ENCODE results near the gene TAF6. TPM values are rescaled to one million over a fixed set of nuclear protein-coding genes. Genes with fewer than 3 reads are reported as not detected.
"Not testable (repeated sequence)": the region's sequence is repeated elsewhere in the genome, so short reads cannot be mapped to it uniquely, and the experiment has no call there.

Gene TAF6
- total RNA-seq, 3 donors from 2014 or later: 67.3 to 74.2 (median 72.9) TPM

DNA sequence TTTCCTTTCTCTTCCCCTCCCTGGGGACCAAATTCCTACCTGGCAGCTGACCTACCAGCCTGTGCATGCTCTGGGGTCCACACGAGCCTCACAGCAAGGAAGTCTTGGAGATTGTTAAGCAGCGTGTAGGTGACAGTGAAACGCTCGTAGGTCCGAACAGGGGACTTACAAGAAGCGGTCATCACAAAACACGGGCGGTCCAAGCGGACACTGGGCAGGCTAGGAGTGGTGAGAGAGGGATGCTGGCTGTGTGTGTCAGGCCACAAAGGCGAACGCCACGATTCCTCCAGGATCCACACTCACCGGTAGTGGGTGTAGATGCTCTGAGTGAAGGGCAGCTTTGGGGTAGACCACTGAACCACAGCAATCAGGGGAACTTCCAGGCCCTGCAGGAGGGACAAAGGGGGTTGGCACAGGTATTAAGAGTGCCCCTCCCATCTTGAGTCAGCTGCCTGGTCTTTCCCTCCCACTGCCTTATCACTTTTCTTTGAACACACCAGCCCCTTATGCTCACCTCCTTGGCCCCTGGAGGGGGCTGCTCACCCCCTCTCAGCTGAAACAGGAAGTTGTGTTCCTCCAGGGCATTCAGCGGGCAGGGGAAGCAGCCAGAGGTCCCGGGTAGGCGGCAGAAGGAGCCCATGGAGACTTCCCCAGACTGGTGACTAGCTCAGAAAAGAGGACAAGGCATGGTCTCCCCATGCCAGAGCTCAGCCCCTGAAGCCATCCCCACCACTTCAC lies 37.3 kb upstream of the TAF6 start:
- Mint-ChIP-seq H3K36me3 (ENCODE audit: insufficient read depth) (peaks cover 19% of the 10 kb centered on the region), H3K4me3 (peak overlapping the region; percentile 84), H3K27me3 (ENCODE audit: low read depth) (no peaks in the 10 kb centered on the region), H3K4me1 (ENCODE audit: low read depth) (peaks cover 53% of the 10 kb centered on the region), H3K9me3 (no peaks in the 10 kb centered on the region)
- ATAC-seq: peak; percentile 16 to 25
- no peak for DNase-seq

DNA sequence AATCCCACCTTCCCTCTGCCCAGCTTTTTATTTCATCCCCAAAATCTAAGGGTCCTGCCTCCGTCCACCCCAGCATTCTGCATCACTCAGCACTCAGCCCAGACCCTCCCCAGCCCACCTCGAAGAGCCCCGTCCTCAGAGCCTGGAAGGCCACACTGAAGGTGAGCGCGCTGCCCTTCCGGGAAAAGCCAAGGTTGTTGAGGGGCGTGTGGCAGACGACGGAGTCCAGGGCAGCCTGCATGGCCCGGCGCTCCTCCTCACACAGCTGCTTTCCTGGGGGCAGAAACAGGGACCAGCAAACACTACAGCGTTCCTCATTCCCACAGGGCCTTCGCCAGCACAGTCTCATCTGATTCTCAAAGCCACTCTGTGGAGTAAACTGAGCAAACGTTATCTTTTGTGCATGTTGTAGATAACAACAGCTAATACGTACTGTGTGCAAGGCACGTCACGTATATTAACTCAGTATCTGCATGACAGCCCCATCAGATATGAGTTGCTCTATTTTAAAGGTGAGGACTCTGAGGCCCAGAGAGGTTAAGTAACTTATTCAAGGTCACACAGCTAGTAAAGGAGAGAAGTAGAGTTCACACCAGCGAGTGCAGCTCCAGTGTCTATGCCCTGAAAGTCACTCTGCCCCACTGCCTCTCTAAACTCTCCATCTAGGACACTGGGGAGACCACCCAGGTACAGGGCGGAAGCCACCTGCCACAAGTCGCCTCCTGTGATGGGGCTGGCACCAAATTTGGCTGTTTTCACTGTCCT lies 36.6 kb upstream of the TAF6 start:
- DNase-seq: no peak

DNA sequence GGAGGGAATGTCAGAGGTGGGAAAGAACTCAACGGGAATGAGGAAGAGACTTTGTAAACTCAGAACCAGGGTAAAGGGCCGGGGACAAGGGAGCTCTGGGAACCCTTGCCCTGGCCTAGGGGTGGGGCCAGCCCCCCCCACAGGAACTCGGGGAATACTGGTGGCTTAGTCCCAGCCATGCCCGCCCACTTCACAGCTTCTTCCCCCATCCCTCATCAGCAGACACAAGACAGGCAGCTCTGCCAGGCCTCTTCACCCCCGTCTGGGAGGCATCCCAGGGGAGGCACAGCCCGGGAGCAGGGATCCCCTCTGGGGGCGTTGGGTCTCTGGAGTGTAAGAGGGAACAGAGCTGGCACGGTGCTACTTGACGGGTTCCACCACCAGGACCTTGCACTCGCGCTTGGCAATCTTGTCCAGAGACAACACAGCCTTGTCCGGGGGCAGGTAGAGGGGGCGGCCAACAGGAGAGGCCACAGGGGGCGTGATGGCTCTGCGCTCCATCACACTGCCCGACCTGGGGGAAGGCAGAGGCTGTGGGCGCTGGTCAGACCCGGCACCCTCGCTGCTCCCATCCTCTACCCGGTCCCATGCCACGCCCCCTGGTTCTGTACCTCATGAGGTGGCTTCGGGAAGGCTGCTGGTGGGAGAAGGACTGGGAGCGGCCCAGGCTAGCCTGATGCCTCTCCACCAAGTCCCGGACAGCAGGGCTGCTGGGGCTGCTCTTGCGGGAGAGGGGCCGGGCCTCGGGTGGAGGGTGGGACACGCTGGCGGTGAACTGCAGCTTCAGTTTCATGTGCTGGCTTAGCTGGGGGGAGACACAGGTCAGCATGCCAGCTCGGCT lies 35.7 kb upstream of the TAF6 start:
- Mint-ChIP-seq H3K4me3 (no peak overlapping the region), H3K4me1 (ENCODE audit: low read depth) (peaks cover 62% of the 10 kb centered on the region), H3K9me3 (no peaks in the 10 kb centered on the region), H3K36me3 (ENCODE audit: insufficient read depth) (peaks cover 24% of the 10 kb centered on the region), H3K27me3 (ENCODE audit: low read depth) (no peaks in the 10 kb centered on the region)
- DNase-seq: no peak
- no peak for ATAC-seq

More for the DNA sequence above, 36.6 kb upstream of the TAF6 start:
- no peaks in the 10 kb centered on the region for H3K9me3 Mint-ChIP-seq
- H3K36me3 Mint-ChIP-seq (ENCODE audit: insufficient read depth): peaks cover 19% of the 10 kb centered on the region
- no peak for ATAC-seq
- H3K27me3 Mint-ChIP-seq (ENCODE audit: low read depth): no peaks in the 10 kb centered on the region
- peaks cover 55% of the 10 kb centered on the region for H3K4me1 Mint-ChIP-seq (ENCODE audit: low read depth)
- no peak overlapping the region for H3K4me3 Mint-ChIP-seq

DNA sequence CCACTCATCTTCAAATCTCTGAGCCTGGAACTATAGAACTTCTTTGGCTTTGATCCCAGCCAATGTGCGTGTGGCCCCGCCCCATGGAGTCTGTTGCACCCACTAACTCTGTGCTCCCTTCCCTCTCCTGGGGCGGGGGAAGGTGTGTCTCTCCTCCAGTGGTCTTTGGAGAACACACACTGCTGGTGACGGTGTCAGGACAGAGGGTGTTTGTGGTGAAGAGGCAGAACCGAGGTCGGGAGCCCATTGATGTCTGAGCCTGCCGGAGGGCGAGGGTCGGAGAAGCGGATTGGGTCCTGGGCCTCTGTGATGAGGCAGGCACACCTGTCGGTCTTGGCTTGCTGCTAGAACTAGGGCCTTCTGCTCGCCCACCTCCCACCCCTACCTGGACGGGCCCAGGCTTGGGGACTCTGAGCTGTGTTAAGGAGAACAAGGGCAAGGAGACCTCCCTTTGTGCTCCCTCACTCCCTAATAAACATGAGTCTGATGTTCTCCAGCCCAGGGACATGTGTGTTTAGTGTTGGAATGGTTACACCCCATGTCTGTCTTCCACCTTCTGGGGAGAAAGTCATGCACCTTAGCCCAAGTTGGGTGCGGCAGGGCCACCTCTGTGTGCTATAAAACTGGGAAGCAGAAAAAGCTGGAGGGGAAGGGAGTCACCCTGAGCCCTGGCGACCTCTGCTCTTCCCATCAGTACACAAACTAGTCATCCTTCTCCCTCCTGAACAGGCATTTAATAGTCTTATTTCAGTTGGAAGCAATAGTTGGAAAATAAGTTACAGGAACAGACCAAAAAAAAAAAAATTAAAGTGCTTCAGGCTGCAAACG lies 34.8 kb upstream of the TAF6 start:
- Mint-ChIP-seq H3K36me3 (ENCODE audit: insufficient read depth) (peaks cover 24% of the 10 kb centered on the region), H3K27me3 (ENCODE audit: low read depth) (no peaks in the 10 kb centered on the region), H3K9me3 (no peaks in the 10 kb centered on the region), H3K4me1 (ENCODE audit: low read depth) (peaks cover 52% of the 10 kb centered on the region), H3K4me3 (no peak overlapping the region)
- no peak for DNase-seq
- ATAC-seq: no peak

DNA sequence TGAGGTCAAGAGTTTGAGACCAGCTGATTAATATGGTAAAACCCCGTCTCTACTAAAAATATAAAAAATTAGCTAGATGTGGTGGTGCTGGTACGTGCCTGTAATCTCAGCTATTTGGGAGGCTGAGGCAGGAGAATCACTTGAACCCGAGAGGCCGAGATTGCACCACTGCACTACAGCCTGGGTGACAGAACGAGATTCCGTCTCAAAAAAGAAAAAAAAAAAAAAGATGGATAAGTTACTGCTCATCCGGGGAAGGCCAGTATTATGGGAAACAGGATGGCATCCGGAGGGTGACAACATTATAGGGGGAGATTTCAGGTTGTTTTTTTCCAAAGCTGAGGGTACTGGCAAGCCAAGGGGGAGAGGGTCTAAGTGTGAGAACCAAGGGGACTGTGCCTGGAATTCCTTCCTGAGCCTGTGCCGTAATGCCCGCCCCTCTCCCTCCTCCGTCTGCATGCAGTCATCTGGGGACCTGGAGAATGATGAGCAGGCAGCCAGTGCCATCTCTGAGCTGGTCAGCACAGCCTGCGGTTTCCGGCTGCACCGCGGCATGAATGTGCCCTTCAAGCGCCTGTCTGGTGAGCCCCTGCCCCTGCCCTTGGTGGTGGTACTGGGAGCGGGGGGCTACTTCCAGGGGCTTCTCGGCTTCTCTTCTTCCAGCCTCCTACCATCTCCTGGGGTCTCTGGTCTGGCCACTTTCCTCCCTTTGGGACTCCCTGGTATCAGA lies 33.9 kb upstream of the TAF6 start:
- Mint-ChIP-seq H3K4me3 (no peak overlapping the region), H3K27me3 (ENCODE audit: low read depth) (no peaks in the 10 kb centered on the region), H3K9me3 (no peaks in the 10 kb centered on the region), H3K36me3 (ENCODE audit: insufficient read depth) (peaks cover 24% of the 10 kb centered on the region), H3K4me1 (ENCODE audit: low read depth) (peaks cover 57% of the 10 kb centered on the region)
- DNase-seq (no peak), ATAC-seq (no peak)

DNA sequence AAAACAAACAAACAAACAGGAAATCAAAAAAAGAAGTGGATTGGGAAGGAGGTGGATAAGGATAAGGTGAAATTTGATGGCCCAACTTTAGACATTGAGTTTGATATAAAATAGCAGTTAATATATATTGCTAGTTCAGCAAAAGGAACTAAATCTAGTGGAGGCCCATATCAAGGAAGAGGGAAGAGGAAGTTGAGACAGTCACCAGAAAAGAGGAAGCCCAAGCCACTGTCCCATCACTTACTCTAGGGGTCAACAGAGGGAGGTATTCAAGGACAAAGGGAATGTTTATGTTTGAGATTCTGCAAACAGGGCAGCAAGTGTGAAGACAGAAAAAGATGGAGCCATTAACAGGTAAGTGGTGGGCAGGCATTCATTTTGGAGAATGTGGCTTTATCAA lies 33.2 kb upstream of the TAF6 start:
- Mint-ChIP-seq H3K36me3 (ENCODE audit: insufficient read depth) (peaks cover 21% of the 10 kb centered on the region), H3K9me3 (no peaks in the 10 kb centered on the region), H3K4me1 (ENCODE audit: low read depth) (peaks cover 58% of the 10 kb centered on the region), H3K4me3 (no peak overlapping the region), H3K27me3 (ENCODE audit: low read depth) (no peaks in the 10 kb centered on the region)
- ATAC-seq (no peak), DNase-seq (no peak)

DNA sequence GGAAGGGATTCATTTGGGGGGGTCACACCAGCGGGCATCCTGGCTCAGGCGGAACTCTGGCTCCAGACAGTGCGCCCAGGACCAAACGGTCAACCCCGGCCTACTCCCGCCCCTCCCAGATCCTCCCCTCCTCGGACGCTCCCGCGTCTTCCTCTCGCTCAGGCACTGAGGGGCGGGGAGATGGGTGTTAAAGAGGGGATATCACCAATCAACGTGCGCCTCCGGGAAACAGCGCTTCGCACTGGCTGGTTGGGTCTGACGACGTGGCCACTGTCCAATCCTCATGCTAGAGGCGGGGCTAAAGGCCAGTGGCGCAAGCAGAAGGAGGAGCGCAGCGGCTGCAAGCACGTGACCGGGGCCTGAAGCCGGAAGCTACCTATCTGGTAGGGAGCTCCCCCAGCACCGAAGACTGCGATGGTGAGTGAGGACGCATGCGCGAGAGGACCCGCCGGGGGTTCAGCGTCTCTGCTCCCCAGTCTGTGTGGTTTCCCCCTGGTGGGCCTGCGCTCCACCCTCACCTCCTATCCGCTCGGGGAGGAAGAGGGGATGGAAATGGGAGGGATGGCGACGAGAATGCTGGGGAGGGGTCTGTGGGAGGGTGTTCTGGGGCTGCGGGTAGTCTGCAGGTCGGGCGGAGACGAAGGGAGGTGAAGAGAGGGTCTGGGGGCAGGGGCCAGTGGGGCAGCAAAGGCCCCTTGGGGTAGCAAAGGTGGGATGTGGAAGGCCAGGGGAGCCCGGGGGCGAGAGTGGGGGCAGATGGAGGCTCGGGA lies 29.6 kb upstream of the TAF6 start, which contains the start of gene LAMTOR4:
Gene LAMTOR4 (plus strand): TSS at position 360 of the 770 bp plus-strand sequence. CDS start 55 bp downstream, at position 415.
- ATAC-seq (peak; percentile 97 to 98), DNase-seq (peak; percentile 96)
- Mint-ChIP-seq H3K4me3 (peak within 1 kb of the TSS; percentile 99), H3K9me3 (no peaks in the 10 kb centered on the region), H3K36me3 (ENCODE audit: insufficient read depth) (peaks cover 10% of the 10 kb centered on the region), H3K4me1 (ENCODE audit: low read depth) (peaks cover 36% of the 10 kb centered on the region), H3K27me3 (ENCODE audit: low read depth) (no peaks in the 10 kb centered on the region)

DNA sequence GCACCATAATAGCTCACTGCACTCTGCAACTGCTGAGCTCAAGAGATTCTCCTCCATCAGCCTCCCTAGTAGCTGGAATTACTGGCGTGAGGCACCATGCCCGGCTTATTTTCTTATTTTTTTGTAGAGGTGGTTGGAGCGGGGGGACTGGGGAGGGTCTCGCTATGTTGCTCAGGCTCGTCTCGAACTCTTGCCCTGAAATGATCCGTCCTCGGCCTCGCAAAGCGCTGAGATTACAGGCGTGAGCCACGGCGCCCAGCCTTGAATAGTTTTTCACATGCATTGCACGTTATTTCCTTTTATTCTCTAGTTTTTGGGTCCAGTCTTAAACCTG lies 29.0 kb upstream of the TAF6 start:
- Mint-ChIP-seq H3K36me3 (ENCODE audit: insufficient read depth) (peaks cover 10% of the 10 kb centered on the region), H3K4me3 (peak overlapping the region; percentile 99), H3K27me3 (ENCODE audit: low read depth) (no peaks in the 10 kb centered on the region), H3K4me1 (ENCODE audit: low read depth) (peaks cover 35% of the 10 kb centered on the region), H3K9me3 (no peaks in the 10 kb centered on the region)
- peak in 1 of 2 donors; percentile 1 for ATAC-seq
- DNase-seq: no peak

DNA sequence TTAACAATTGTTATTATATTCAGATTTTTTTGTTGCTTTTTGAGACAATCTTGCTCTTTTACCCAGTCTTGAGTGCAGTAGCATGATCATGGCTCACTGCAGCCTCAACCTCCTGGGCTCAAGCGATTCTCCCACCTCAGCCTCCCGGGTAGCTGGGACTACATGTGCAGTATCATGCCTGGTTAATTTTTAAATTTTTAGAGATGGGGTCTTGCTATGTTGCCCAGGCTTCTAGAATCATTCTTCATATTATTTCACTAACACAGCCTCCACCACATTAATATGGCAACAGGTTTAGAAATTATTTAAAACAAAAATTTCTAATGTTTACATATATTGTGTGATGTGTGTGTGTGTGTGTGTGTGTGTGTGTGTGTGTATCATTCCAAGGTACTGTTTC lies 28.1 kb upstream of the TAF6 start:
- DNase-seq: no peak

DNA sequence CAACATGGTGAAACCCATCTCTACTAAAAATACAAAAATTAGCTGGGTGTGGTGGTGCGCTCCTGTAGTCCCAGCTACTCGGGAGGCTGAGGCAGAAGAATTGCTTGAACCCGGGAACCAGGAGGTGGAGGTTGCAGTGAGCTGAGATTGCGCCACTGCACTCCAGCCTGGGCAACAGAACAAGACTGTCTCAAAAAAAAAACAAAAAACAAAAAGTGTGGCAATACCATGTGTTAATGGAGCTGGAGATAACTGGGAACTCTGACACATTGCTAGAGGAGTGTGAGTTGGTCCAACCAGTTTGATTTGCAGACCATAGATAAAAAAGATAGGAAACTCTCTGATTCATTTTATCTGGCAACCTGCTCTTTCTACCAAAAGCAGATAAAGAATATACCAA lies 27.2 kb upstream of the TAF6 start:
- H3K9me3 Mint-ChIP-seq, ATAC-seq: not testable (repeated sequence)
- peaks cover 25% of the 10 kb centered on the region for H3K4me1 Mint-ChIP-seq (ENCODE audit: low read depth)

More for the DNA sequence above, 28.1 kb upstream of the TAF6 start:
- peaks cover 31% of the 10 kb centered on the region for H3K4me1 Mint-ChIP-seq (ENCODE audit: low read depth)
- H3K27me3 Mint-ChIP-seq (ENCODE audit: low read depth): no peaks in the 10 kb centered on the region
- ATAC-seq: no peak
- peaks cover 6% of the 10 kb centered on the region for H3K36me3 Mint-ChIP-seq (ENCODE audit: insufficient read depth)
- no peak overlapping the region for H3K4me3 Mint-ChIP-seq
- no peaks in the 10 kb centered on the region for H3K9me3 Mint-ChIP-seq

DNA sequence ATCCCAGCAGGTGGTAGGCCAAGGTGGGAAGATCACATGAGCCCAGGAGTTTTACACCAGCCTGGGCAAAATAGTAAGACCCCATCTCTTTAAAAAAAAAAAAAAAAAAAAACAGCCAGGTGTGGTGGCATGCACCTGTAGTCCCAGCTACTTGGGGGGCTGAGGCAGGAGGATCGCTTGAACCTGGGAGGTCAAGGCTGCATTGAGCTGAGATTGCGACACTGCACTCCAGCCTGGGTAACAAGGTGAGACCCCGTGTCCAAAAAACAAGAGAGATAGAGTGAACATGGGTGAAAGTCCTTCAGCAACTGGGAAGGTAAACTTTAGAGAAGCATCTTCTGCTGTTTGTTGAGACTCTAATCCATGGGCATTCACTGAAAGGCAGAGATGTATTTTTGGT lies 23.3 kb upstream of the TAF6 start:
- no peaks in the 10 kb centered on the region for H3K27me3 Mint-ChIP-seq (ENCODE audit: low read depth)
- no peaks in the 10 kb centered on the region for H3K36me3 Mint-ChIP-seq (ENCODE audit: insufficient read depth)
- peaks cover 9% of the 10 kb centered on the region for H3K4me1 Mint-ChIP-seq (ENCODE audit: low read depth)
- ATAC-seq (no peak), DNase-seq (no peak)
- H3K4me3 Mint-ChIP-seq: no peak overlapping the region
- H3K9me3 Mint-ChIP-seq: no peaks in the 10 kb centered on the region

More for the DNA sequence above, 27.2 kb upstream of the TAF6 start:
- H3K27me3 Mint-ChIP-seq (ENCODE audit: low read depth); H3K4me3 Mint-ChIP-seq; DNase-seq; H3K36me3 Mint-ChIP-seq (ENCODE audit: insufficient read depth): not testable (repeated sequence)

DNA sequence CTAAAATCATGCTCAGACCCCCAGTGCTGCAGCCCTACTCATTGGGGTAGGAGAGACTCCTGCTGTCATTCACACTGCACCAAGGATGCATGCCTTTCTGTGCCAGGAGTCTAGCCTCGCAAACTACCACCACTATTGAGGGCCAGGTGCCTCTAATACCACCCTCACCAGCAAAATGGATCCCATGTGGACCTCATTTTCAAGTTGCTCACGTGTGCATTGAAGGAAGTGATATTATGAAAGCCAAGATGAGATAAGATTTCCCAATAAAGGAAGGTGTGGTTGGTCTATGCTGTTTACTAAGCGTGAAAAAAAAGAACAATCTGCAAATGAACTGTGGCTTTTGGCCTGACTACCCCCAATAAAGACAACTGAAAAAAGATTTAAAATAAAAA lies 22.4 kb upstream of the TAF6 start:
- no peaks in the 10 kb centered on the region for H3K9me3 Mint-ChIP-seq
- ATAC-seq (no peak), DNase-seq (no peak)
- no peaks in the 10 kb centered on the region for H3K27me3 Mint-ChIP-seq (ENCODE audit: low read depth)
- H3K36me3 Mint-ChIP-seq (ENCODE audit: insufficient read depth): no peaks in the 10 kb centered on the region
- H3K4me1 Mint-ChIP-seq (ENCODE audit: low read depth): peaks cover 9% of the 10 kb centered on the region
- H3K4me3 Mint-ChIP-seq: no peak overlapping the region

Measured in activated T-cell treated with anti-CD3 and anti-CD28 coated beads, Interleukin-2, amount 50 U/mL, for 4 hours (primary cell).